NB4 (cell line): ENCODE data around the gene CAMK4.

ENCODE experiments used
- DNase-seq: peaks from one replicate; pipeline ENCODE4 v3.0.0; 2010; ENCODE audit warnings: low read depth
- H3K4me3 ChIP-seq: one replicate; pipeline ENCODE4 v1.5.1; 2011; ENCODE audit warnings: mild to moderate bottlenecking, low read depth, low read length, moderate library complexity
- MAX ChIP-seq: IDR thresholded peaks from 2 replicates; pipeline ENCODE4 v1.6.1; 2011; ENCODE audit warnings: low read depth, low read length
- MYC ChIP-seq: IDR thresholded peaks from 2 replicates; pipeline ENCODE4 v1.6.1; 2011; ENCODE audit warnings: low read depth, low read length
- POLR2A ChIP-seq: IDR thresholded peaks from 2 replicates; pipeline ENCODE4 v1.6.1; 2011; ENCODE audit warnings: mild to moderate bottlenecking; ENCODE audit not compliant: insufficient read length; ENCODE audit errors: extremely low read depth
- TF ChIP-seq, protein P1 (sequence below): IDR thresholded peaks from one replicate; pipeline ENCODE4 v1.5.1; 2012; ENCODE audit warnings: low read depth, low read length

The CAMK4 gene

GRCh38 chr5:111387361-111387760 lies 163.2 kb downstream of the CAMK4 start:
- TF ChIP-seq, protein P1, sequence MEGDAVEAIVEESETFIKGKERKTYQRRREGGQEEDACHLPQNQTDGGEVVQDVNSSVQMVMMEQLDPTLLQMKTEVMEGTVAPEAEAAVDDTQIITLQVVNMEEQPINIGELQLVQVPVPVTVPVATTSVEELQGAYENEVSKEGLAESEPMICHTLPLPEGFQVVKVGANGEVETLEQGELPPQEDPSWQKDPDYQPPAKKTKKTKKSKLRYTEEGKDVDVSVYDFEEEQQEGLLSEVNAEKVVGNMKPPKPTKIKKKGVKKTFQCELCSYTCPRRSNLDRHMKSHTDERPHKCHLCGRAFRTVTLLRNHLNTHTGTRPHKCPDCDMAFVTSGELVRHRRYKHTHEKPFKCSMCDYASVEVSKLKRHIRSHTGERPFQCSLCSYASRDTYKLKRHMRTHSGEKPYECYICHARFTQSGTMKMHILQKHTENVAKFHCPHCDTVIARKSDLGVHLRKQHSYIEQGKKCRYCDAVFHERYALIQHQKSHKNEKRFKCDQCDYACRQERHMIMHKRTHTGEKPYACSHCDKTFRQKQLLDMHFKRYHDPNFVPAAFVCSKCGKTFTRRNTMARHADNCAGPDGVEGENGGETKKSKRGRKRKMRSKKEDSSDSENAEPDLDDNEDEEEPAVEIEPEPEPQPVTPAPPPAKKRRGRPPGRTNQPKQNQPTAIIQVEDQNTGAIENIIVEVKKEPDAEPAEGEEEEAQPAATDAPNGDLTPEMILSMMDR, result no peak
- TF ChIP-seq MAX, result no peak
- no peak for TF ChIP-seq POLR2A
- no peak for TF ChIP-seq MYC
- no peak overlapping the region for H3K4me3 ChIP-seq
- DNase-seq, result no peak

GRCh38 chr5:111389390-111390082 lies 165.4 kb downstream of the CAMK4 start:
- no peak for DNase-seq
- no peak overlapping the region for H3K4me3 ChIP-seq
- TF ChIP-seq MAX, result no peak
- TF ChIP-seq MYC, result no peak
- TF ChIP-seq, protein P1, result no peak
- no peak for TF ChIP-seq POLR2A

GRCh38 chr5:111392181-111392580 lies 168.0 kb downstream of the CAMK4 start:
- no peak overlapping the region for H3K4me3 ChIP-seq
- peak; percentile 3 for DNase-seq
- TF ChIP-seq MYC (no peak), MAX (no peak), POLR2A (no peak)
- TF ChIP-seq, protein P1, result no peak

GRCh38 chr5:111394586-111394985 lies 170.4 kb downstream of the CAMK4 start:
- no peak overlapping the region for H3K4me3 ChIP-seq
- TF ChIP-seq, protein P1, result no peak
- TF ChIP-seq POLR2A (no peak), MYC (no peak), MAX (no peak)
- peak; percentile 30 for DNase-seq

DNA sequence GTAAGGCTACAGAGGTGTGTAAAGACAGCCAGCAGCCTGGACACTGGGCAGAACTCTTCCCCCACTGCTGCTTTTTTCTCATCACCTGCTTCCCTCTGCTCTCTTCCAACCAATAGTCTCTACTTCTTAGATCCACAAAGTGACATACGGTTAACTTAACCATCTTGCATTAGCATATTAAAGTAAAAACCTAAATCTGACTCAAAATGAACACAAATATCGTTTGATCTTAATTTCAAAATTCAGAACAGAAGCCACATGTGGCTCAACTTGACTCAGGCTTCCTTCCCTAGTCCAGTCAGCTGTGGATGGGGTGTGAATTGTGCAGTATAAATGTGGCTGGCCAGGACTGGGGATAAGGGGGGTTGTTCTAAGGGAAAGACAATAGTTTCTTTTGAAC lies 173.8 kb downstream of the CAMK4 start:
- no peak for DNase-seq
- TF ChIP-seq POLR2A, result no peak
- TF ChIP-seq MAX, result no peak
- no peak for TF ChIP-seq MYC
- TF ChIP-seq, protein P1, result no peak
- H3K4me3 ChIP-seq, result no peak overlapping the region
